Activated CD8-positive, alpha-beta T cell treated with anti-CD3 and anti-CD28 coated beads for 36 hours (primary cell): ENCODE results near the gene SLC9A9. TPM values are rescaled to one million over a fixed set of nuclear protein-coding genes. Genes with fewer than 3 reads are reported as not detected.

ENCODE experiments used
- ATAC-seq: fragments of 200-7000 bp; cut with Tn5 transposase; one replicate; pipeline ENCODE4 v1.10.0; 2021; ENCODE audit warnings: mild to moderate bottlenecking, moderate library complexity
- CTCF ChIA-PET: fragments of 350-600 bp; sonication (Branson Sonifier 250); formaldehyde crosslinking; loops from one replicate; lab custom pipeline; 2021; ENCODE audit warnings: antibody characterized with exemption; lab: Charles Lee
- POLR2A ChIA-PET: fragments of 350-600 bp; sonication (Branson Sonifier 250); formaldehyde crosslinking; loops from one replicate; lab custom pipeline; 2021; ENCODE audit warnings: antibody characterized with exemption; lab: Charles Lee
- DNase-seq: peaks from one replicate; pipeline ENCODE4 v3.0.0-alpha.2; 2020
- H3K27ac Mint-ChIP-seq: one replicate; pipeline ENCODE4 v1.8.0; 2021; ENCODE audit warnings: mild to moderate bottlenecking, mixed read lengths
- H3K27me3 Mint-ChIP-seq: one replicate; pipeline ENCODE4 v1.8.0; 2021; ENCODE audit warnings: mixed read lengths
- H3K36me3 Mint-ChIP-seq: one replicate; pipeline ENCODE4 v1.8.0; 2021; ENCODE audit warnings: low read depth, mixed read lengths
- H3K4me1 Mint-ChIP-seq: one replicate; pipeline ENCODE4 v1.8.0; 2021; ENCODE audit warnings: low read depth, mixed read lengths
- H3K4me3 Mint-ChIP-seq: one replicate; pipeline ENCODE4 v1.8.0; 2021; ENCODE audit warnings: mild to moderate bottlenecking, moderate library complexity, mixed read lengths
- H3K9me3 Mint-ChIP-seq: one replicate; pipeline ENCODE4 v1.8.0; 2021; ENCODE audit warnings: mixed read lengths
- intact Hi-C: fragments of 100-400 bp; cut with micrococcal nuclease; formaldehyde crosslinking; loops from one replicate; pipeline ENCODE4 v1.10.0; 2022
- total RNA-seq, 2 experiments: library from RNA; stranded (reverse); gene quantifications; one replicate each; pipeline ENCODE4 v1.2.3, GENCODE V29; 2021
- TF ChIP-seq, protein P1 (sequence below): fragments of 200-600 bp; IDR thresholded peaks from one replicate; pipeline ENCODE4 v1.8.0; 2022; ENCODE audit warnings: antibody characterized with exemption, mild to moderate bottlenecking

The SLC9A9 gene
- total RNA-seq, 2 experiments from 2014 or later: 1.9 to 2.2 TPM

DNA sequence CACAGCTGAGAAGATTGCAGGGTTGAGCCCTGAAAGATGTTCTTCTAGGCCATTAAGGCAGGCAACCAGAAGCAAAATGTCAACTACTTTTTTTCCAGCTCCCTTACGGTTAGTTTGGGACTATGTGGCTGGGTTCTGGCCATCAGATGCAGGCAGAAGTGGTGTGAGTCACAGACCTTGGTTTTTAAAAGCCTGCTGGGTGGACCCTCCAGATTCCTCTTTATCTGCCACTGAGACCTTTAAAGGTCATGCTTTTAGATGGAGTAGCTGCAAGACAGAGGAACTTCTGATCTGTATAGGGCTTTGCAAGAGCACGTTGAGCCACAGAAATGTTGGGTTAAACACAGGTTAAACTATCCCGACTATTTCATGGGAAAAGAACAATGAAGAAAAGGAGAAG, 625.8 kb downstream of the SLC9A9 start:
- no peaks in the 10 kb centered on the region for H3K27me3 Mint-ChIP-seq
- TF ChIP-seq, protein P1, sequence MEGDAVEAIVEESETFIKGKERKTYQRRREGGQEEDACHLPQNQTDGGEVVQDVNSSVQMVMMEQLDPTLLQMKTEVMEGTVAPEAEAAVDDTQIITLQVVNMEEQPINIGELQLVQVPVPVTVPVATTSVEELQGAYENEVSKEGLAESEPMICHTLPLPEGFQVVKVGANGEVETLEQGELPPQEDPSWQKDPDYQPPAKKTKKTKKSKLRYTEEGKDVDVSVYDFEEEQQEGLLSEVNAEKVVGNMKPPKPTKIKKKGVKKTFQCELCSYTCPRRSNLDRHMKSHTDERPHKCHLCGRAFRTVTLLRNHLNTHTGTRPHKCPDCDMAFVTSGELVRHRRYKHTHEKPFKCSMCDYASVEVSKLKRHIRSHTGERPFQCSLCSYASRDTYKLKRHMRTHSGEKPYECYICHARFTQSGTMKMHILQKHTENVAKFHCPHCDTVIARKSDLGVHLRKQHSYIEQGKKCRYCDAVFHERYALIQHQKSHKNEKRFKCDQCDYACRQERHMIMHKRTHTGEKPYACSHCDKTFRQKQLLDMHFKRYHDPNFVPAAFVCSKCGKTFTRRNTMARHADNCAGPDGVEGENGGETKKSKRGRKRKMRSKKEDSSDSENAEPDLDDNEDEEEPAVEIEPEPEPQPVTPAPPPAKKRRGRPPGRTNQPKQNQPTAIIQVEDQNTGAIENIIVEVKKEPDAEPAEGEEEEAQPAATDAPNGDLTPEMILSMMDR: no peak
- ChIA-PET POLR2A (no interaction called here), CTCF (interaction anchor here (0.9 to 1.6 kb wide), 2 partner anchors 16 to 98 kb away, joined by 3 read pairs; no protein-coding TSS in a partner anchor)
- H3K9me3 Mint-ChIP-seq: no peaks in the 10 kb centered on the region
- peak; percentile 3 for DNase-seq
- intact Hi-C loops: no loop called here
- peak; percentile 45 for ATAC-seq
- H3K4me3 Mint-ChIP-seq: no peak overlapping the region
- H3K4me1 Mint-ChIP-seq: peaks cover 11% of the 10 kb centered on the region
- no peak overlapping the region for H3K27ac Mint-ChIP-seq
- H3K36me3 Mint-ChIP-seq: no peaks in the 10 kb centered on the region

DNA sequence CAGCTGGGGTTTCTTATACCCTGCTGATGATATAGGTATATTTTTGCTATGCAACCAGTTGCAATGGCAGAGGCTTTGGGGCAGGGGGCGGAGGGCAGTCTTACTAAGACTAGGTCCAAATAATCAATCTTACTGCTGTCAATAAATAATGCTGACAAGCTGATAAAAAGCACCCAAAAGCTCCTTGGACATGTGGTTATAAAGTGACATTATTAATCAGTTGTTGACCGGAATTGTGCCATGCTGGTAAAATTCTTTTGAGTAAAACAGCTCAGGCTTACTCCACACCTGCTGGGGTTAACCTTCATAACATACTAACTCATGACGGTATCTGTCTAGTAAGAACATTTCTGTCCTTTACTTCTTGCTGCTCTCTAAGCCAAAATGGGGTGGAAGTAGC, 626.8 kb downstream of the SLC9A9 start:
- Mint-ChIP-seq H3K36me3 (no peaks in the 10 kb centered on the region), H3K27me3 (no peaks in the 10 kb centered on the region), H3K4me3 (no peak overlapping the region), H3K27ac (no peak overlapping the region), H3K4me1 (peaks cover 21% of the 10 kb centered on the region), H3K9me3 (no peaks in the 10 kb centered on the region)
- intact Hi-C loops: no loop called here
- POLR2A ChIA-PET: interaction anchor here (0.8 to 1.0 kb wide), 2 partner anchors 12 to 18 kb away, joined by 3 read pairs; no protein-coding TSS in a partner anchor
- TF ChIP-seq, protein P1: no peak
- DNase-seq: no peak
- no peak for ATAC-seq
- CTCF ChIA-PET: interaction anchor here (1.6 kb wide), 1 partner anchor 97 kb away, joined by 3 read pairs; no protein-coding TSS in a partner anchor

DNA sequence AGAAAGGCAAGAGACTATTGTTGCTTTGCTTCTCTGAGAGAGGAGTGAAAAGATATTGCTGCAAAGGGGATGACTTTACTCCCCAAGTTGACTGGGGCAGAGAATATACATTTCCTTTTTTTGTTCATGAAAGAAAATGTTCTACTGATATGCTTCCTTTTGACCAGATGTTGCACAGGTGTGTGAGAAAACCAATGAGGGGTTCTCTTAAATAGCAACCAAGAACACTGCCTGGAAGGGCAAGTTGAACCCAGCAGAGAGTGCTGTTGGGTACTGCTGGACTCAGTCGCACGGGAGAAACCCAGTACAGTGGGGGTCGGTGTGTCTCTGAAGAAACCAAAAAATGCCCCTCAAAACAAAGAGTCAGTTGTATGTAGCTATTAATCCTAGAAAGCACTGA, 627.5 kb downstream of the SLC9A9 start:
- TF ChIP-seq, protein P1: no peak
- Mint-ChIP-seq H3K27ac (no peak overlapping the region), H3K36me3 (no peaks in the 10 kb centered on the region), H3K4me3 (no peak overlapping the region), H3K4me1 (peaks cover 25% of the 10 kb centered on the region), H3K9me3 (no peaks in the 10 kb centered on the region), H3K27me3 (no peaks in the 10 kb centered on the region)
- DNase-seq: no peak
- intact Hi-C loops: no loop called here
- ATAC-seq: no peak
- POLR2A ChIA-PET: interaction anchor here (0.8 to 1.0 kb wide), 2 partner anchors 12 to 19 kb away, joined by 3 read pairs; no protein-coding TSS in a partner anchor
- CTCF ChIA-PET: no interaction called here

DNA sequence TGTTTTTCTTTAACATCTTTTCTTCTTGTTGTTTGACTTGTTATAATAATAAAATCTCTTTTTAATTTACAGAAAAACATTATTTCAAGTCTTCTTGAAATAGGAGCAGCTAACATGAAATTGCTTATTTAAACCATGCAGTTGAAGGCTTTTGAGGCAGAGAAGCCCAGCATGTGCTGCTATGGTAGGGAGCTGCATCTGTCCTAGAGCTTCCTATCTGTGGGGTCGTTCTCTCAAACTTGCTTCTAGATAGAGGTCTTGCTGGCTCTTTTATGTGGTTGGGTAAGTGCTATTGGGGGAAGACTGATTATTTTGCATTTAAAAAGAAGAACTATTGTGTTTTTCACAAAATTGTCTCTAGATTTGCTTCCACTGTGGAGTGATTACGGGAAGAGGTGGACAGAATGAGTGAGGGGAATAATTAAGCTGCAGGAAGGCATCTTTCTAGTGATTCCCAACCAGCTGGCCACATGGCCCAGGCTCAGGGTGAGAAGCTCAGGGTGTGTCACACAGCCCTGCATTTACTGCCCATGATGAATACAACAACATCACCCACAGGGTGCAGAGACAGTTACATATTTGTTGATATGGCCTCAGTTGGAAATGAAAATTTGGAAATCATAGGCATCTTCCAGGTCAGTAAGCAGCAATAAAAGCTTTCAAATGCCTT, 630.0 kb downstream of the SLC9A9 start:
- intact Hi-C loops: no loop called here

More for the DNA sequence above, 630.0 kb downstream of the SLC9A9 start:
- H3K36me3 Mint-ChIP-seq: no peaks in the 10 kb centered on the region
- CTCF ChIA-PET: interaction anchor here (1.5 kb wide), 3 partner anchors 9 to 215 kb away, joined by 3 to 4 read pairs (median 3); no protein-coding TSS in a partner anchor
- ATAC-seq (no peak), DNase-seq (no peak)
- no peaks in the 10 kb centered on the region for H3K27me3 Mint-ChIP-seq
- POLR2A ChIA-PET: no interaction called here
- no peak overlapping the region for H3K4me3 Mint-ChIP-seq
- H3K27ac Mint-ChIP-seq: no peak overlapping the region
- no peaks in the 10 kb centered on the region for H3K9me3 Mint-ChIP-seq
- H3K4me1 Mint-ChIP-seq: peaks cover 27% of the 10 kb centered on the region
- TF ChIP-seq, protein P1: no peak
